Hepatocyte (in vitro differentiated cells): ENCODE results near the gene KLHL17.

Experiments used
- CTCF ChIP-seq: fragments of 200-600 bp; sonication (generic); IDR thresholded peaks from 2 replicates; pipeline ENCODE4 v1.5.1; 2016; ENCODE audit warnings: antibody characterized with exemption, mild to moderate bottlenecking; ENCODE audit not compliant: poor library complexity
- EZH2 ChIP-seq: fragments of 200-600 bp; sonication (generic); IDR thresholded peaks from 2 replicates; pipeline ENCODE4 v1.6.1; 2016; ENCODE audit warnings: antibody characterized with exemption, mild to moderate bottlenecking, borderline replicate concordance

- TF ChIP-seq CTCF (no peak), EZH2 (no peak)
These were observed 44.0 kb upstream of the KLHL17 start for GRCh38 chr1:916173-917075.
